NT2/D1 (cell line): ENCODE data around the gene DCTN1.
"Not testable (repeated sequence)": the region's sequence is repeated elsewhere in the genome, so short reads cannot be mapped to it uniquely, and the experiment has no call there.

Source experiments
- DNase-seq: peaks from one replicate; pipeline ENCODE4 v3.0.0-alpha.2; 2011; ENCODE audit warnings: low read depth, low spot score
- H3K27me3 ChIP-seq: 2 replicates; pipeline ENCODE4 v1.6.0; 2011; ENCODE audit warnings: mild to moderate bottlenecking; ENCODE audit not compliant: insufficient read length, insufficient read depth
- H3K36me3 ChIP-seq: 2 replicates; pipeline ENCODE4 v1.6.1; 2011; ENCODE audit warnings: mild to moderate bottlenecking, low read length, mixed read lengths; ENCODE audit not compliant: insufficient read depth, insufficient read length
- H3K4me1 ChIP-seq: 2 replicates; pipeline ENCODE4 v1.5.1; 2011; ENCODE audit not compliant: insufficient read depth, insufficient read length
- H3K4me3 ChIP-seq: 2 replicates; pipeline ENCODE4 v1.5.1; 2011; ENCODE audit warnings: low read depth; ENCODE audit not compliant: insufficient read length
- H3K9ac ChIP-seq: 2 replicates; pipeline ENCODE4 v1.6.0; 2011; ENCODE audit warnings: low read depth; ENCODE audit not compliant: insufficient read length
- H3K9me3 ChIP-seq: 2 replicates; pipeline ENCODE4 v1.5.1; 2011; ENCODE audit warnings: mild to moderate bottlenecking, low read length; ENCODE audit not compliant: insufficient read depth
- SUZ12 ChIP-seq: IDR thresholded peaks from 2 replicates; pipeline ENCODE4 v1.6.1; 2011; ENCODE audit not compliant: insufficient read length, insufficient read depth; ENCODE audit errors: extremely low read depth
- YY1 ChIP-seq: IDR thresholded peaks from 2 replicates; pipeline ENCODE4 v1.6.1; 2011; ENCODE audit not compliant: insufficient read length, insufficient read depth
- ZNF274 ChIP-seq: IDR thresholded peaks from 2 replicates; pipeline ENCODE4 v1.6.1; 2011; ENCODE audit warnings: mild to moderate bottlenecking, low read depth, low read length

The DCTN1 gene

DNA sequence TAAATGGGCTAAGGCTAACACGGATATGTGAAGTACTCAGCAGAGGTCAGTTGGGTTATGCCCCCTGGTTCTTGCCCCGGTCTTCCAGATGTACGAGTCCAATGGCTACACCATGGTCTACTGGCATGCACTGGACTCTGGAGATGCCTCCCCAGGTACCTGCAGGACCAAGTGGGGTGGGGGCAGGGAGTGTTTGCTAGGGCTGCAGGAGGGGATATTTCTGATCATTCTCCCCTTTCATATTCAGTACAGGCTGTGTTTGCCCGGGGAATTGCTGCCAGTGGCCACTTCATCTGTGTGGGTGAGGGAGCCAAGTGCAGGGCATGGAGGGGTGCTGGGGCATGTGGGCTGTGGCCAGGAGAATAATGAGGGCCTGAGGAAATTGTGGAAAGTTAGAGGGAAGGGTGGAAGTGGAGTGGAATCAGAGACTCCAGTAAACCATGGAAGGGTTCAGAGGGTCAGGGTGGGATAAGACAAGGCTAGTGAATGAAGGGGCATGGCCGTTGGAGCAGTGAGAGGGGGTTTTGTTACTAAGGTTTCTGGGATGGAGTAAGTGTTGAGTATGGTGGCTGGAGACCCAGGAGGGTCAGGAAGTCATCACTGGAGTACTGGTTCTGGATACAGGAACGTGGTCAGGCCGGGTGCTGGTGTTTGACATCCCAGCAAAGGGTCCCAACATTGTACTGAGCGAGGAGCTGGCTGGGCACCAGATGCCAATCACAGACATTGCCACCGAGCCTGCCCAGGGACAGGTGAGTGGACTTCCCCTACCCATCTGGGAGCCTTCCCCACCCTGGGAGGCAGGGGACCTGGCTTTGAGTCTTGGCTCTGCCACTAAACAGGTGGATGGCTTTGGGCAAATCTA lies 43.4 kb upstream of the DCTN1 start:
- TF ChIP-seq YY1 (no peak), ZNF274 (no peak), SUZ12 (no peak)
- peaks cover 39% of the 10 kb centered on the region for H3K36me3 ChIP-seq
- H3K27me3 ChIP-seq, result peaks cover 19% of the 10 kb centered on the region
- peaks cover 2% of the 10 kb centered on the region for H3K4me1 ChIP-seq
- DNase-seq, result no peak
- no peak overlapping the region for H3K4me3 ChIP-seq
- H3K9ac ChIP-seq, result no peak overlapping the region
- no peaks in the 10 kb centered on the region for H3K9me3 ChIP-seq

DNA sequence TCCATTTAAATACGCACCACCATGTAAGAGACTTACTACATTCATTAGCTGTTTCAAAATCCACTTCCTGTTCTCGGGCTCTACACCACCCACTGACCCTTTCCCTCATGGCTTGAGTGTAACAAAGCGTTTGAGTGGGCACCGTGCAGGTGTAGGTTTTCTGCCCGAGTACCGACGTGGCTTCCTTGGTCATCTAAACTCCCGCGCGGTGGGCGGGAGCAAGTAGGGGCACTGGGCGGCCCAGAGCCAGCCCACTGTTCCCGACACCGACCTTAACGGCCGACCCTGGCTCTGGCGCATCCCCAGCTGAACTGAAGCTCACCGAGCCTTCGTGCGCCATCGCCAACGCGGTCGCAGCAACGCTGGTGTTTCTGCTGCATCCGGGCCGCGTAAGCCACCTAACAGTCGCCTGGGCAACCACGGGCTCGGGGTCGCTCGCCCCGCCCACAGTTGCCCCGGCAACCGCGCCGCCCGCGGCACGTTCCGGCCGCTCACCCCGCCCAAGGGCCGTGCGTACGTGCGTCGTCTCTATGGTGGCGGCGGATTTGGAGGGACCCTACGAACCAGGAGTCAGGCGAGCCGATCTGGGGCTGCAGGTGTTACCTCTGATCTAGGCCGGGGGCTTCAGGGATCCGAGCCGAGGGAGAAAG lies 41.2 kb upstream of the DCTN1 start, which contains the start of the genes C2orf81 and WDR54:
Gene C2orf81 (minus strand): TSS at position 399 of the 650 bp plus-strand sequence. CDS start 59 bp downstream, at position 340.
Gene WDR54 (plus strand): TSS at position 510 of the 650 bp plus-strand sequence. CDS start 424 bp downstream, outside the sequence.
- H3K27me3 ChIP-seq, result peaks cover 19% of the 10 kb centered on the region
- H3K4me3 ChIP-seq, result peak within 1 kb of the TSS; percentile 80
- peaks cover 4% of the 10 kb centered on the region for H3K4me1 ChIP-seq
- peak within 1 kb of the TSS; percentile 90 for H3K9ac ChIP-seq
- DNase-seq, result peak; percentile 89
- H3K9me3 ChIP-seq, result no peaks in the 10 kb centered on the region
- TF ChIP-seq SUZ12 (no peak), ZNF274 (no peak), YY1 (no peak)
- H3K36me3 ChIP-seq, result peaks cover 19% of the 10 kb centered on the region

DNA sequence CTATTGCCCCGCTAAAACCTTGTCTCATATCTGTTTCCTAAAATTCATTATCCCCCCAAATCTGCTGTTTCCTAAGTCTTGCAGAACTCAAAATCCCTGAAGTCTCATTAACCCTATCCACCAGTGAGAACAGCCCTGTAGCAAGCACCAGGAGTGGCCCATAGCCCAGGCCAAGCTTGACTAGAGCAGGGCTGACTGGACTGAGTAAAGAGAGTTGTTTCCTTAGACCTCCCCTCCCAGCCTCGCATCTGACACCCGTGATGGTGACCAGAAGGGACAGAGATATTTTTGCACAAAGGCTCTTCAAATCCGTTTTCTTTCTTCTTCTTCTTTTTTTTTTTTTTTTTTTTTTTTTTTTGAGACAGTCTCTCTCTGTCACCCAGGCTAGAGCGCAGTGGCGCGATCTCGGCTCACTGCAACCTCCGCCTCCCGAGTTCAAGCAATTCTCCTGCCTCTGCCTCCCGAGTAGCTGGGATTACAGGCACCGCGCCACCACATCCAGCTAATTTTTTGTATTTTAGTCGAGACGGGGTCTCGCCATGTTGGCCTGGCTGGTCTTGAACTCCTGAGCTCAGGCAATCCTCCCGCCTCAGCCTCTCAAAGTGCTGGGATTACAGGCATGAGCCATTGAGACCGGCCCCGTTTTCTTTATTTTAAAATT lies 40.5 kb upstream of the DCTN1 start:
- H3K27me3 ChIP-seq, result peaks cover 19% of the 10 kb centered on the region
- not testable (repeated sequence) for DNase-seq, H3K4me1 ChIP-seq, H3K4me3 ChIP-seq, H3K9me3 ChIP-seq, H3K9ac ChIP-seq
- peaks cover 11% of the 10 kb centered on the region for H3K36me3 ChIP-seq

DNA sequence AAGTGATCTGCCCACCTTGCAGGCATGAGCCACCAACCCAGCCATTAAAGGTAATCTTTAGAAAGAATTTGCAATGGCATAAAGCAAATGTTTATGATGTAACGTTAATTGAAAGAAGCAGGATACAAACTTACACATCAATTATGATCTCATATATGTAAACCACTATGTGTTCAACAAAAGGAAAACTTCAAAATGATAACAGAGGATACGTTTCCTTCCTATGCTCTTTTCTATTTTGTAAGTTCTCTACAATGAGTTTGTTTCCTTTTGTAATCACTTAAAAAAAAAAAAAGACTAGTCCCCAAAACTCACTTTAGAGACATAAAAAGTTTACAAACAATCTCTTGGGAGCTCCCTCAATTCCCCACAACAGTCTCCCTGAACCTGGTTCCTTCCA lies 39.9 kb upstream of the DCTN1 start:
- peaks cover 6% of the 10 kb centered on the region for H3K36me3 ChIP-seq
- no peaks in the 10 kb centered on the region for H3K9me3 ChIP-seq
- peaks cover 19% of the 10 kb centered on the region for H3K27me3 ChIP-seq
- TF ChIP-seq YY1 (no peak), ZNF274 (no peak), SUZ12 (no peak)
- peaks cover 12% of the 10 kb centered on the region for H3K4me1 ChIP-seq
- H3K4me3 ChIP-seq, result no peak overlapping the region
- no peak for DNase-seq
- no peak overlapping the region for H3K9ac ChIP-seq

DNA sequence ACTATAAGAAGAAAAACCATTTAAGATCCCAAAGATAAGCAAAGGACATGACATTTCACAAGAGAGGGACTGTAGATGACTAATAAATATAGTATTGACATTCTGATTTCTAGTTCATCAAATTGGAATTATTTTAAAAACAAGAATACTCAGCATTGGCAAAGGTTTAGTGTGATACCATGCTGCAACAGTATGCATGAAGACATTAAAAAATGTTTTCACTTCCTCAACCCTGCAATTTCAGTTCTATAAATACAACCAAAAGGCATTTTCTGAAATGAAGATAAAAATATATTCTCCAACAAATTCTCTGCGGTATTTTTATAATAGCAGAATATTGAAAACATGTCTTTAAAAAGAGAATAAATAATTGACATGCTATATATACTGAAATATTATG lies 39.2 kb upstream of the DCTN1 start:
- Histone ChIP-seq H3K36me3 (no peaks in the 10 kb centered on the region), H3K9me3 (no peaks in the 10 kb centered on the region), H3K27me3 (peaks cover 19% of the 10 kb centered on the region), H3K9ac (no peak overlapping the region), H3K4me1 (peaks cover 14% of the 10 kb centered on the region), H3K4me3 (no peak overlapping the region)
- no peak for DNase-seq
- no peak for TF ChIP-seq ZNF274
- no peak for TF ChIP-seq YY1
- TF ChIP-seq SUZ12, result no peak

DNA sequence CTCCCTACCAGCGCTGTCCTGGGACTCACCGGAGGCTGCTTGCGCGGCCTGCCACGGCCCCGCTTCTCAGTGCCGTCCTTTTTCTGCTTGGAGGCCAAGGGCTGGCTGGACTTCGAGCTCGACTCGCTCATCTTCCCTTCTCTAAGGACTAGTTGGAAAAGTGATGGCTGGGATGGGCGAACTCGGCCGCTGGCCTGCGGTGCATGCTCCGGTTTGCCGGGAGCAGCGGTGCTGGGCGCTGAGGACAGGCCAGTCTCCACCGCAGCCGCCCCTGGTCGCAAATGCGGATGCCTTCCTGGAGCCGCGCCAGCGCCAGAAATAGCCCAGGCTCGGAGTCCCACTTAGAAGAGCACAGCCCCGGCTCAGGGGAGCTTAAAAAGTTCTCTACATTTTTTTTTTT lies 38.2 kb upstream of the DCTN1 start:
- TF ChIP-seq SUZ12 (no peak), YY1 (no peak), ZNF274 (no peak)
- Histone ChIP-seq H3K9me3 (no peaks in the 10 kb centered on the region), H3K4me3 (no peak overlapping the region), H3K9ac (no peak overlapping the region), H3K36me3 (no peaks in the 10 kb centered on the region), H3K27me3 (peaks cover 19% of the 10 kb centered on the region), H3K4me1 (peaks cover 14% of the 10 kb centered on the region)
- DNase-seq, result no peak

DNA sequence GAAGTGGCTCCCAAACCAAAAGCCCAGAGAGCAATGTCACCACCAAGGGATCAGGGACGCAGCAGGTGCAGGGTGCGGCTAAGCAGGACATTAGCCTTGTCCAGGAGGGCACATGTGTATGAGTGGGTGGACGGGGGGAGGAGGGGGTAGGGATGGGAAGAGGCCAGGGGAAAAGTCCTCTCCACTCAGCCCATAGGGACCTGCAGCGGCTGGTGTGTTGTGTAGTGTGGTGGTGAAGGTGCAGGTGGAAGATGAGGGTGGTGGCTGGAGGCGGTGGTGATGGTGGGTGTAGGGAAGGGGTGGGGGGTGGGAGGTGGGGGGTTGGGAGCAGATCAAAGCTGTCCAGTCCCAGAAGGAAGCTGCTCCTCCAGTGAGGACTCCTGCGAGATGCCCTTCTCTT lies 37.7 kb upstream of the DCTN1 start:
- no peak overlapping the region for H3K4me3 ChIP-seq
- H3K4me1 ChIP-seq, result peaks cover 14% of the 10 kb centered on the region
- TF ChIP-seq SUZ12 (no peak), YY1 (no peak), ZNF274 (no peak)
- no peak overlapping the region for H3K9ac ChIP-seq
- H3K27me3 ChIP-seq, result peaks cover 19% of the 10 kb centered on the region
- no peaks in the 10 kb centered on the region for H3K9me3 ChIP-seq
- no peaks in the 10 kb centered on the region for H3K36me3 ChIP-seq
- no peak for DNase-seq
